ENCODE data around the gene ARTN. TPM values are rescaled to one million over a fixed set of nuclear protein-coding genes. Genes with fewer than 3 reads are reported as not detected.

ARTN gene, protein sequence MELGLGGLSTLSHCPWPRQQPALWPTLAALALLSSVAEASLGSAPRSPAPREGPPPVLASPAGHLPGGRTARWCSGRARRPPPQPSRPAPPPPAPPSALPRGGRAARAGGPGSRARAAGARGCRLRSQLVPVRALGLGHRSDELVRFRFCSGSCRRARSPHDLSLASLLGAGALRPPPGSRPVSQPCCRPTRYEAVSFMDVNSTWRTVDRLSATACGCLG
- 0.32 and 0.85 TPM in 2 replicates for total RNA-seq

DNA sequence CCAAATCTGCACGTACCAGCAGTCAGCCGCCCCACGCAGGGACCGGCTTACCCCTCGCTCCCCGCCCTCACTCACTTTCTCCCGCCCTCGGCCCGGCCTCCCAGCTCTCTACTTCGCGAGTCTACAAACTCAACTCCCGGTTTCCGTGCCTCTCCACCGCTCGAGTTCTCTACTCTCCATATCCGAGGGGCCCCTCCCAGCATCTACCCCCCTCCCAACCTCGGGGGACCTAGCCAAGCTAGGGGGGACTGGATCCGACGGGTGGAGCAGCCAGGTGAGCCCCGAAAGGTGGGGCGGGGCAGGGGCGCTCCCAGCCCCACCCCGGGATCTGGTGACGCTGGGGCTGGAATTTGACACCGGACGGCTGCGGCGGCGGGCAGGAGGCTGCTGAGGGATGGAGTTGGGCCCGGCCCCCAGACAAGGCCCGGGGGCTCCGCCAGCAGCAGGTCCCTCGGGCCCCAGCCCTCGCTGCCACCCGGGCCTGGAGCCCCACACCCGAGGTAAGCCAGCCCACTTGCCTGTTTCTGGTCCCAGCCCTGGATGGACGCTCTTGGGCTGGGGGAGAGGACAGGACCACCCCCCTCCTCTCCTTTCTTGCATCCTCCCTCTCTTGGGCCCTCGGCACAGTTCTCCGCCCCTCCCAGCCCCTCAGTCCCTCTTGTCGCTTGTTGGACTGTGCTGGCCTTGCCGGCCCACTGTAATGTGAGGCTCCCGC is at the start of gene ARTN:
Gene ARTN, plus strand, starts transcription at position 416 of the 715 bp plus-strand sequence. CDS start 1,856 bp downstream, outside the sequence.
- intact Hi-C loops (cut with micrococcal nuclease): loop anchor here (1.0 to 5.0 kb wide), 7 partner anchors 13 to 706 kb away; partner anchors contain the start of genes IPO13 and ST3GAL3

DNA sequence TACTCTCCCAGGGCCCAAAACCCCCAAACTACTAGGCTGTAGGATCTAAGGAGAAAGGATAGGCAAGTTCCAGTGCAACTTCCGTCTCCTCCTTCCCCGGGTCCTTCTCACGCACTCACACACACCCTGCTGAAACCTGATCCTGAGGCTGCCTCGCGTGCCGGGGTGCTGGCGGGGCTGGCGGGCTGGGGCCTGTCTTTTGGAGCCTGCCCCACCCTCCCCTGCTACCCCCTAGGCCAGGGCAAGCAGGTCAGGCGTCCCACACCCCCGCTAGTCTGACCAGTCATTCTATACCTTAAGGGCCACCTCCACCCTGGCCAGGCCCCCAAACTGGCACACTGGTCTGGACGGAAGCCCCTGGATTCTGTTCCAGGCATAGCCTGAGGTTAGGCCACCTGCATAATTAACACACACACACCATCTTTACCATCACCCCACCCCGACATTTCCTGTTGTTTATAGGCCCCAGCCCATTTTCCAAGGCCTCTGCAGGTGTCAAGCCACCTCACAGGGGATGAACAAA is 48.3 kb upstream of the ARTN start:
- intact Hi-C loops (cut with micrococcal nuclease): no loop called here

GRCh38 chr1:43887748-43888147 is 45.9 kb upstream of the ARTN start:
- intact Hi-C loops (cut with micrococcal nuclease): no loop called here

DNA sequence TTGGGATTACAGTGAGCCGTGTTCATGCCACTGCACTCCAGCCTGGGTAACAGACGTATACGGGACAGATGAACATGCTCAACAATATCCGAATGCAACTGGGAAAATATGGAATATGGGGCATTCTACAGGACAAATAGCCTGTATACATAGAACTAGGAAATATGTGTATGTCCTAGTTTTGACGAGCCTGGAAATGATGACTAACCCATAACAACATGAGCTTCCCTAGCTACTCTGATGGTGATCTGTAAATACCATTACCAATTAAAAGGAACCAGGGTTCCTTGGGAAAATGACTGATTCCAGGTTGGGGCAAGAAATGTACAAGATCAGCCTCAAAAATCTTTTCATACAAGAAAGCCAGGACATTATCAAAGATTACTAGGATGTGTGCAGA is 42.8 kb upstream of the ARTN start:
- intact Hi-C loops (cut with micrococcal nuclease): no loop called here

DNA sequence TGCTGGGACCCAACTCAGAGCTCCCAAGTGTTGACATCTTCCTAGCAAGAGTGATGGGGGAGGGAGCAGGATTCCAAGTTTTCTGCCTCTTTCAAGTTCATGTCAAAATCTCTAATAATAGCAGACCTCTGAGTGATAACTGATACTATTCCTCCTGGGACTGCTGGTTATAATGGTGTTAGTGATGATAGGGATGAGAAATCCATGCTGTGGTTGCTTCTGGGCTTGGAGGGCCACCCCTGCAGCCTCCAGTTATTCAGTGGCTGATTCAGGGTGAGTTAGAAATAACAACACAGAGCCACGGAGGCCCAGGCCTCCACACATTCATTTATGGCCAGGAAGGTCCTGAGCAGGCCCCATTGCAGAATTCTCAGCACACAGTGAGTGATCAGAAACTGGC is 40.6 kb upstream of the ARTN start:
- intact Hi-C loops (cut with micrococcal nuclease): no loop called here

- intact Hi-C loops (cut with micrococcal nuclease): no loop called here
Measured at GRCh38 chr1:43898981-43899380, 34.6 kb upstream of the ARTN start.

DNA sequence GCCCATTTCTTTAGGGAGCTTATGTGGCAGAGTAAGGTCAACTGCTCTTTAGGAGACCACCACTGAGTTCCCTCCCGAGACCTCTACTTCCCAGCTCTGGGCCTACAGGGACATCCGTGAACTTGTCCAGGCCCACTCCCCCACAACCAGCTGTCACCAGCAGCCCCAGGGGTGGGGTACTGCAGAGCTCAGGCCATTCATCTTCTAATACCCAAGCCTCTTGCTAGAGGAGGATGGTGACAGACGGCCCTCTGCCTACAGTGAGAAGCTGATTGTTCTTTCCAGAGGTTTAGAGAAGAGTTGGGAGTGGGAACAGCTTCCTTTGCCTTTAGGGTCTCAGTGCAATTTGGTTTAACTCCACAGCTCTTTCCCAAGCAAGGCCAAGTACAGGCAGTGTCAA is 33.2 kb upstream of the ARTN start:
- intact Hi-C loops (cut with micrococcal nuclease): no loop called here

GRCh38 chr1:43901196-43901961 is 32.2 kb upstream of the ARTN start:
- intact Hi-C loops (cut with micrococcal nuclease): no loop called here

DNA sequence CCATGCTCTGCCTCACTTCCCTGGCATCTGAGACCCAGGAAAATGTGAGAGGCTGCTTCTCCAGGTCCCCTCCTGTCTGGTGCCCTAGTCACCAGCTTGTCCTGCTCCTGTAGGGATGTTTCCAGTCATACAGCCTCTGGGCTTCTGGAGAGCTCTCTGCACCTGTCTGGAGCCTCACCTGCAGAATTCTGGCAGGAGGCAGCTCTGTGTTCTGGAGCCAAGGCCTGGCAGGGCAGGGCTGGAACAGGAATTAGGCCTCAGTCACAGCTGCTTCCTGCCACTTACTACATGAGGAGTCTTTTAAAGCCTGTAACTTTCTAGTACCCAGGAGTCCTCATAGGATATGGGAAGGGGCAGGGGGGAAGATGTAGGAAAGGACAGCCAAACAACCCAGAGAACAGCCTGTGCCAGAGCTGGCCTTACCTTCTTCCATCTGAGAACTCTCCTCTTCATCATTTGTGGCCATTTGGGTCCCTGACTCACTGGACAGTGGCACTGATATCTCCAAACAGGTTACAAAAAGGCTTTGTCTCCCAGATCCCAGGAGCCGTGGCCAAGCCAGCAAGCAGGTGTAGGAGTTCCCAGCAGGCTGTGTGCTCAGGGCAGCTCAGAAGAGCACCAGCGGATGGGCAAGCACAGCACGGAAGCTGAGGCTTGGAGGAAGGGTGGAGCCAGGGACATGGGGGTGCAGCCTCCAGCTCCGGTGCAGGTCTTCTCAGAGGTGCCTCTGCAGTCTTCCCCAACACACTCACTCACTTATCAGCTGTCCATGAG is 31.4 kb upstream of the ARTN start:
- intact Hi-C loops (cut with micrococcal nuclease): no loop called here

DNA sequence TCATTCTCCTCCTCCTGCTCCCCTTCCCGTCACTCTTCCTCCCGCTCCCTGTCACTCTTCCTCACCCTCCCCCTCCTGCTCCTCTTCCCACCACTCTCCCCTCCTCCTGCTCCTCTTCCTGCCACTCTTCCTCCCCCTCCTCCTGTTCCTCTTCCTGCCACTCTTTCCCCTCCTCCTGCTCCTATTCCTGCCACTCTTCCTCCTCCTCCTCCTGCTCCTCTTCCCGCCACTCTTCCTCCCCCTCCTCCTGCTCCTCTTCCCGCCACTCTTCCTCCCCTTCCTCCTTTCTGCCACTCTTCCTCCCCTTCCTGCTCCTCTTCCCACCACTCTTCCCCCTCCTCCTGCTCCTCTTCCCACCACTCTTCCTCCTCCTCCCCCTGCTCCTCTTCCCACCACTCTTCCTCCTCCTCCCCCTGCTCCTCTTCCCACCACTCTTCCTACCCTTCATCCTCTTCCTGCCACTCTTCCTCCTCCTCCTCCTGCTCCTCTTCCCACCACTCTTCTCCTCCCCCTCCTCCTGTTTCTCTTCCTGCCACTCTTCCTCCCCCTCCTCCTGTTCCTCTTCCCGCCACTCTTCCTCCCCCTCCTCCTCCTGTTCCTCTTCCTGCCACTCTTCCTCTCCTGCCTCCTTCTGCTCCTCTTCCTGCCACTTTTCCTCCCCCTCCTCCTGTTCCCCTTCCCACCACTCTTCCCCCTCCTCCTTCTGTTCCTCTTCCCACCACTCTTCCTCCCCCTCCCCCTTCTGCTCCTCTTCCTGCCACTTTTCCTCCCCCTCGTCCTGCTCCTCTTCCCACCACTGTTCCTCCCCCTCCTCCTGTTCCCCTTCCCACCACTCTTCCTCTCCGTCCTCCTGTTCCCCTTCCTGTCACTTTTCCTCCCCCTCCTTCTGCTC is 28.7 kb upstream of the ARTN start:
- intact Hi-C loops (cut with micrococcal nuclease): no loop called here

DNA sequence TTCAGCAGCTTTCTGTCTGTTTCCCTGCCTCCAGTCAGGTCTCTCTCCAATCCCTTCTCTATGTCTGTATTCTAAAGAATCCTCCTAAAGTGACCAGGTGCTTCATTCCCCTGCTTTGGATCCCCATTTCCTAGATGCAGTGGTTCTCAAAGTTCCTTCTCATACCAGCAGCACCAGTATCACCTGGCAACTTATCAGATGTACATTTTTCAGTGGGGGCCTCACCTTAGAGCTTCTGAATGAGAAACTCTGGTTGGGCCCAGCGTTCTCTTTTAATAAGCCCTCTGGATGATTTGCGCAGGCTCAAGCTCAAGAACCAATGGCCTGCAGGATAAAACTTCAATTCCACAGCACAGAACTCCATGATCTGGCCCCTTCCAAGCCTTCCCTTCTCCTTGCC is 25.4 kb upstream of the ARTN start:
- intact Hi-C loops (cut with micrococcal nuclease): no loop called here

DNA sequence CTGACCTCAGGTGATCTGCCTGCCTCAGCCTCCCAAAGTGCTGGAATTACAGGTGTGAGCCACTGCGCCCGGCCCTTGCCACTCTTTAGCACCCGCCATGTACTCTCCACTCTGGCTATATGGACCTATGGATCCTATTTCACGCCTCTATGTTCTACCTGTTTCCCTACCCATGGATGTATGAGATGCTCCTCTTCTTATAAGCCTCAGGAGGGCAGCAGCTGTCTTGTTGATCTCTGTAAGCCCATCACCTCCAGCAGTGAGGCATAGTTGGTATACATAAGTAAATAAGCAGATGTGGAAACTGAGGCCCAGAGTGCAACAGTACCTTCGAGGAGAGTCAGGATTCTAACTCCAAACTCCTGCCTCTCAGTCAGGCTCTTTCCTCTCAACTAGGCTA is 24.7 kb upstream of the ARTN start:
- intact Hi-C loops (cut with micrococcal nuclease): no loop called here

DNA sequence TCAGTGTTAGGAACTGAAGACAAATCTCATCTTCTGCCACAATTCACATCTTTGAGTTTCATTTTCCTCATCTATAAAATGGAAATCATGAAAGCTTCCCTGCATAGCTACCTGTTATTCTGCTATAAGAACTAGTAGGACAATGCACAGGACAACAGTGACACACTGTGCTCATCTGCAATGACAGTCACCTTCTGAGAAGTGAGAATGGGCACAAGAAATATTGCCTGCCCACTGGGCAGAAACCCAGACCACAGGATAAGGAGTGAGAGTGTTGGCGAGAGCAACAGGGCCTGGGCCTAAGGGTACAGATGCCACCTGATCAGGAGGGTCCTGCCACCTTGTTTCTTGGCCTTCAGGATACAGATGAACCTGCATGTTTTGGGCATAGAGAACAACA is 23.3 kb upstream of the ARTN start:
- intact Hi-C loops (cut with micrococcal nuclease): no loop called here

- intact Hi-C loops (cut with micrococcal nuclease): no loop called here
Measured at GRCh38 chr1:43912607-43913006, 21.0 kb upstream of the ARTN start.

DNA sequence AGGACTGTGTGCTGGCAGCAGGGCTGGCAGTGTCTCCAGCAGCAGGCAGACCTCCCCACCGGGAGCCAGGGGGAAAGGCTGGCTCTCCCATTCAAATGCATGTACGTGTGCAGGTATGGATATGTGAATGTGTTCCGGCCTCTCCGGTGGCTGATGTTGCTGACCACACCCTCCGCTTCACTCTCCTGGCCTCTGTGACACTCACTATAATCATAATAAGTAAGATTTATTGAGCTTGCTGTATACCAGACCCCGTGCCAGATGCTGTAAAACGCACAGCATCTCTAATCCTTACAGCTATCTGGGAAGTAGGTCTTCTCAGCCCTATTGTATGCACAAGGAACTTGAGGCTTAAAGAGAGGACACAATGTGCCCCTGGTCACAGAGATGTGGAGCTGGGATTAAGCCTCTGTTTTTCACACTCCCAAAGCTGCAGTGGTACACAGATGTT is 20.5 kb upstream of the ARTN start:
- intact Hi-C loops (cut with micrococcal nuclease): no loop called here

- intact Hi-C loops (cut with micrococcal nuclease): no loop called here
Measured at GRCh38 chr1:43913666-43914360, 19.8 kb upstream of the ARTN start.

DNA sequence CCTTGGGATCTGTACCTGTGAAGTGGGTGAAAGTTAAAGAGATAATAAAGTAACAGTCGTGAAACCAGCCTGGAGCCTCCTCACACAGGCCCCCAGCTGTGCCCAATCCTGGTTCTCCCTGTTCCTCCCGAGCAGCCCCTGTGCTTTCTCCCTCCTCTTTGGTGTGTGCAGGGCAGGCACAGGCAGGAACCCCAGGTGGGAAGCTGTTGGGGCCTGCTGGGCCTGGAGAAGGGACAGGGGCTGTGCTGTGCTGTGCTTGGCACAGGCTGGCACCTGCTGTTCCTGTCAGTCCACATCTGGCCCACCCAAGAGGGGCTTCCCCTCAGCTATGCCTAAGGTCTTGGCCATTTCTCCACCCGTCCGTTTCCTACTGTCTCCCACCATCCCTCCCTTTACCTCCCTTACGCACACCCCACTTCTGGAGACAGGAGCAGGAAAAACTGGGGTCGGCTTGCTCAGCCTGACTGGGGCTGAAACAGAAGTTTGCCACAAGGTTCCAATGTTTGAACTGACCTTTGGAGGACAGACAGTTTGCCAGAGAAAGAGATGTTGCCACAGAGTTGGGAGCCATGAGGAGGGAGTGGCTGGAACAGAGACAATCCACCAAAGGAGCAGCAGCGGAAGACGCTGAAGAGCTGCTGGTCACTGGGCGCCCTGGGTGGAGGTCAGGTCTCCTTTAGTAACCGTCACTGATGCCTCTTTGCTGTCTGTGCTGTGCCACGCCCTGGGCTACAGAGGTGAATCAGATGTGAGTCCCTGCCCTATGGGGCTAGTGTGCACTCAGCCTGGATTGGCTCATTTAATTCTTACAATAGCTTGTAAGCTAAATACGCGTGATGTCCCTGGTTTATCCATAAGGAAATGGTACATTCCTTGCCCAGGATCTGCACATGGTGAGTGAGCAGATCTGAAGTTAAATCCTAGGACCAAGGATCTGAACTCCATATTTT is 18.8 kb upstream of the ARTN start:
- intact Hi-C loops (cut with micrococcal nuclease): no loop called here

- intact Hi-C loops (cut with micrococcal nuclease): no loop called here
Measured at GRCh38 chr1:43919906-43920305, 13.7 kb upstream of the ARTN start.

Data from T-helper 1 cell treated with Interleukin-12 subunit alpha and Interleukin-12 subunit beta and Interleukin-4 antibody, amounts not matched to agents 30 ng/mL and 1 ng/mL, for 36 hours (primary cell).